ENCODE measurements around the gene EEPD1.

- TF ChIP-seq POLR2A (IDR thresholded peaks at IDR 0.05) (no peak), POLR2AphosphoS5 (IDR thresholded peaks at IDR 0.05) (no peak)
- TF ChIP-seq, protein P1, sequence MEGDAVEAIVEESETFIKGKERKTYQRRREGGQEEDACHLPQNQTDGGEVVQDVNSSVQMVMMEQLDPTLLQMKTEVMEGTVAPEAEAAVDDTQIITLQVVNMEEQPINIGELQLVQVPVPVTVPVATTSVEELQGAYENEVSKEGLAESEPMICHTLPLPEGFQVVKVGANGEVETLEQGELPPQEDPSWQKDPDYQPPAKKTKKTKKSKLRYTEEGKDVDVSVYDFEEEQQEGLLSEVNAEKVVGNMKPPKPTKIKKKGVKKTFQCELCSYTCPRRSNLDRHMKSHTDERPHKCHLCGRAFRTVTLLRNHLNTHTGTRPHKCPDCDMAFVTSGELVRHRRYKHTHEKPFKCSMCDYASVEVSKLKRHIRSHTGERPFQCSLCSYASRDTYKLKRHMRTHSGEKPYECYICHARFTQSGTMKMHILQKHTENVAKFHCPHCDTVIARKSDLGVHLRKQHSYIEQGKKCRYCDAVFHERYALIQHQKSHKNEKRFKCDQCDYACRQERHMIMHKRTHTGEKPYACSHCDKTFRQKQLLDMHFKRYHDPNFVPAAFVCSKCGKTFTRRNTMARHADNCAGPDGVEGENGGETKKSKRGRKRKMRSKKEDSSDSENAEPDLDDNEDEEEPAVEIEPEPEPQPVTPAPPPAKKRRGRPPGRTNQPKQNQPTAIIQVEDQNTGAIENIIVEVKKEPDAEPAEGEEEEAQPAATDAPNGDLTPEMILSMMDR (IDR thresholded peaks at IDR 0.05), result no peak
Observed at GRCh38 chr7:36284456-36285090, 131.5 kb downstream of the EEPD1 start.
